ENCODE measurements around the gene CORO7. TPM values are rescaled to one million over a fixed set of nuclear protein-coding genes. Genes with fewer than 3 reads are reported as not detected.

The CORO7 gene
- total and polyA plus RNA-seq, 9 of the 15 experiments (the other 6 are each of a cell fraction or from before 2014, with no cell fraction given) = 0.45 to 77.2 (median 18.7) TPM

DNA sequence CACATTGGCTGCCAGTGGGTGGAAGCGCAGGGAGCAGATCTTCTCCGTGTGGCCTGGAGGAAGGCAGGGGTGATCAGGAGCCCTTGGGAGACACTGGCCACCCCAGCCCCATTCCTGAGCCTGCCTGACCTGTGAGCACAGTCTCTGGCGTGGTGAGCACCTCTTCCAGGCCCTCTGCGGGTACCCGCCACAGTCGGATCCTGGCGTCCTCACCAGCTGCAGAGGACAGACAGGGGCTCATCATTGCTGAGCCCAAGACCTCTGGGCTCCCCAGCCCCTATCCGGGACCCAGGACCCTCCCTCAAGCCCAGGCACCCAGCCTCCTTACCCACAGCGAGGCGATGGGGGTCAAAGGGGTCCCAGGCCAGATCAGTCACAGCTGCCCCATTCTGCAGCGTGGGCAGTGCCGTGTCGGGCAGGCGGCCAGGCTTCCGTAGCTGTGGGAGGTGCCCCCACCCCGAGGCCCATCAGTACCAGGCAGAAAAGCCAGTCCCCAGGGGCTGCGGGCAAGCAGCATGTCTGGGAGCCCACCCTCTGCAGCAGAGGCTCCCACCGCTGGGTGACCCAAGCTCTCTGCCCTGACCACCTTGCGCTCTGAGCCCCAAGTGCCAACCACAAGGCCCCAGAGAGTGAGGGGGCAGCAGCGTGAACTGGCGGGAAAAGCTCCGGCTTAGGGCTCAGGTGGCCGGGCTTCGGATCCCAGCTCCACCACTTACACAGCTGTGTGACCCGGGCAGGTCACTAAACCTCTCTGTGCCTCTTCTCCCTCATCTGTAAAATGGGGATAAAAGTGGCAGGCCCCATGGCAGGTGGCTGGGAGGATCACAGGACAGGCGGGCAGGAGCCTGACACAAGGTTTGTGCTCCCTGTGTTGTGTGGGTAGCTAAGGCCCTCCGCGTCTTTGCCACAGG is 55.1 kb downstream of the CORO7 start:
- BruUV-seq (replicated peaks) = no TSS peak
- no peaks in the 10 kb centered on the region for H3K9me3 ChIP-seq (replicated peaks; ENCODE audit: control insufficient read depth, insufficient read depth, low read depth, low read length)
- no peak overlapping the region for H3K27ac ChIP-seq (ENCODE audit: extremely low read depth, low read depth, low read length)
- ATAC-seq (no peak), FAIRE-seq (no peak), DNase-seq (ENCODE audit: extremely low read depth in 1 of 4, low spot score in 3 of 4) (no peak)
- peak overlapping the region in 1 of 2 experiments; percentile 68; a peak in 1 of 4 replicates for H3K9ac ChIP-seq (ENCODE audit: insufficient read depth in 1 of 2, low read depth in 2 of 2, low read length in 2 of 2)
- in situ Hi-C loops (cut with MboI) (loop anchor here (5.0 kb wide), 1 partner anchor 41 kb away; no protein-coding TSS in a partner anchor), intact Hi-C loops (cut with micrococcal nuclease) (no loop called here)
- H3K9me1 ChIP-seq (ENCODE audit: control insufficient read depth, insufficient read depth, low read length) = no peaks in the 10 kb centered on the region
- POLR2A ChIA-PET = interaction anchor here (0.6 to 1.8 kb wide), 5 partner anchors 9 to 618 kb away, joined by 3 to 9 read pairs (median 4); no protein-coding TSS in a partner anchor
- H3K4me3 ChIP-seq = no peak overlapping the region
- CTCF ChIA-PET (ENCODE audit: low intra/inter-chr PET ratio) = interaction anchor here (4.1 kb wide), 1 partner anchor 41 kb away, joined by 70 read pairs; no protein-coding TSS in a partner anchor
- H3K27me3 ChIP-seq (ENCODE audit: control insufficient read depth in 2 of 2, insufficient read depth in 2 of 2, low read length in 2 of 2) = no peaks in the 10 kb centered on the region
- TF ChIP-seq KDM1A (IDR thresholded peaks at IDR 0.05) (peak in 1 of 2 experiments; percentile 54; a peak in 1 of 4 replicates), ZFP36 (IDR thresholded peaks at IDR 0.05; ENCODE audit: low read depth, low read length, partially characterized antibody) (peak; percentile 64), RBM22 (IDR thresholded peaks at IDR 0.05; ENCODE audit: low read depth, low read length, poor library complexity, severe bottlenecking) (peak; percentile 32), PTBP1 (IDR thresholded peaks at IDR 0.05; ENCODE audit: low read depth, low read length) (peak; percentile 73; the same call in 1 of the 2 replicates), BCOR (IDR thresholded peaks at IDR 0.05) (peak; percentile 85), POLR2G (IDR thresholded peaks at IDR 0.05; ENCODE audit: low read depth, low read length) (peak; percentile 4; the same call in 1 of the 2 replicates)
- TF ChIP-seq, protein P1, sequence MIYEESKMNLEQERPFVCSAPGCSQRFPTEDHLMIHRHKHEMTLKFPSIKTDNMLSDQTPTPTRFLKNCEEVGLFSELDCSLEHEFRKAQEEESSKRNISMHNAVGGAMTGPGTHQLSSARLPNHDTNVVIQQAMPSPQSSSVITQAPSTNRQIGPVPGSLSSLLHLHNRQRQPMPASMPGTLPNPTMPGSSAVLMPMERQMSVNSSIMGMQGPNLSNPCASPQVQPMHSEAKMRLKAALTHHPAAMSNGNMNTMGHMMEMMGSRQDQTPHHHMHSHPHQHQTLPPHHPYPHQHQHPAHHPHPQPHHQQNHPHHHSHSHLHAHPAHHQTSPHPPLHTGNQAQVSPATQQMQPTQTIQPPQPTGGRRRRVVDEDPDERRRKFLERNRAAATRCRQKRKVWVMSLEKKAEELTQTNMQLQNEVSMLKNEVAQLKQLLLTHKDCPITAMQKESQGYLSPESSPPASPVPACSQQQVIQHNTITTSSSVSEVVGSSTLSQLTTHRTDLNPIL (CRISPR knock-in tag; IDR thresholded peaks at IDR 0.05) = no peak
- TF ChIP-seq, protein P2, sequence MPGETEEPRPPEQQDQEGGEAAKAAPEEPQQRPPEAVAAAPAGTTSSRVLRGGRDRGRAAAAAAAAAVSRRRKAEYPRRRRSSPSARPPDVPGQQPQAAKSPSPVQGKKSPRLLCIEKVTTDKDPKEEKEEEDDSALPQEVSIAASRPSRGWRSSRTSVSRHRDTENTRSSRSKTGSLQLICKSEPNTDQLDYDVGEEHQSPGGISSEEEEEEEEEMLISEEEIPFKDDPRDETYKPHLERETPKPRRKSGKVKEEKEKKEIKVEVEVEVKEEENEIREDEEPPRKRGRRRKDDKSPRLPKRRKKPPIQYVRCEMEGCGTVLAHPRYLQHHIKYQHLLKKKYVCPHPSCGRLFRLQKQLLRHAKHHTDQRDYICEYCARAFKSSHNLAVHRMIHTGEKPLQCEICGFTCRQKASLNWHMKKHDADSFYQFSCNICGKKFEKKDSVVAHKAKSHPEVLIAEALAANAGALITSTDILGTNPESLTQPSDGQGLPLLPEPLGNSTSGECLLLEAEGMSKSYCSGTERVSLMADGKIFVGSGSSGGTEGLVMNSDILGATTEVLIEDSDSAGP (CRISPR knock-in tag; IDR thresholded peaks at IDR 0.05) = no peak
- no peak overlapping the region for H3K4me2 ChIP-seq (ENCODE audit: insufficient read depth, low read length)
- peaks cover 61% of the 10 kb centered on the region; the same call in 2 of the 3 replicates for H3K36me3 ChIP-seq (ENCODE audit: control insufficient read depth, insufficient read depth, low read length)
- H3K79me2 ChIP-seq (ENCODE audit: control insufficient read depth, insufficient read depth, low read length) = no peaks in the 10 kb centered on the region
- no peak overlapping the region for H2AFZ ChIP-seq (ENCODE audit: low read depth, low read length)
- no peaks in the 10 kb centered on the region for H4K20me1 ChIP-seq (replicated peaks; ENCODE audit: control insufficient read depth, insufficient read depth, low read length)
- 96% methylated on average over 21 of the region's 28 CpGs for WGBS (ENCODE audit: insufficient coverage, low coverage, missing lambda C conversion rate)
- peaks cover 0 to 54% of the 10 kb centered on the region in 2 experiments; a peak in 2 of 5 replicates for H3K4me1 ChIP-seq (replicated peaks in 1 of 2; ENCODE audit: control insufficient read depth in 2 of 2, insufficient read depth in 2 of 2, low read length in 2 of 2)

Data from K562 (cell line).